Colonic mucosa (tissue), 4 donors: ENCODE measurements around the gene REEP5. TPM values are rescaled to one million over a fixed set of nuclear protein-coding genes. Genes with fewer than 3 reads are reported as not detected.

ENCODE experiments used
- DNase-seq: peaks from one replicate; pipeline ENCODE4 v3.0.0-alpha.2; 2020
- H3K27ac ChIP-seq: fragments of 200-600 bp; one replicate; pipeline ENCODE4 v1.8.0; 2021
- H3K27me3 ChIP-seq: fragments of 200-600 bp; one replicate; pipeline ENCODE4 v1.8.0; 2021
- H3K36me3 ChIP-seq: fragments of 200-600 bp; one replicate; pipeline ENCODE4 v1.8.0; 2021
- H3K4me1 ChIP-seq: fragments of 200-600 bp; one replicate; pipeline ENCODE4 v1.8.0; 2021; ENCODE audit warnings: mild to moderate bottlenecking
- H3K4me3 ChIP-seq: fragments of 200-600 bp; one replicate; pipeline ENCODE4 v1.8.0; 2021
- H3K9ac ChIP-seq, 2 donors: one replicate each; pipeline ENCODE4 v1.7.0; 2013; ENCODE audit warnings: control low read depth in 2 of 2, low read depth in 2 of 2, low read length in 2 of 2
- H3K9me3 ChIP-seq: fragments of 200-600 bp; one replicate; pipeline ENCODE4 v1.8.0; 2021
- CTCF ChIP-seq: fragments of 200-600 bp; IDR thresholded peaks from one replicate; pipeline ENCODE4 v1.8.0; 2022; ENCODE audit warnings: antibody characterized with exemption, mild to moderate bottlenecking
- intact Hi-C: fragments of 100-400 bp; cut with DNase I; formaldehyde crosslinking; loops from one replicate; pipeline ENCODE4 v1.14.1; 2022
- total RNA-seq, 2 donors: library from RNA; stranded (reverse); fragmentation: NEBNext Ultra II Directional in 1 of 2; extraction: Animal tissue kit (Norgen Biotek cat#: 25700) in 1 of 2; gene quantifications; one replicate each; pipeline ENCODE4 v1.2.1, GENCODE V29; 2021
- donor health status: healthy.
- donor health status: DM: no; HTN: no; CAD: no.
- donor health status: DM: no; HTN: no; CAD: no.

REEP5 gene
- total RNA-seq, 2 donors from 2014 or later = 76.7 to 96.3 TPM

- H3K9me3 ChIP-seq = no peaks in the 10 kb centered on the region
- no peak for TF ChIP-seq CTCF
- H3K4me1 ChIP-seq = no peaks in the 10 kb centered on the region
- H3K27ac ChIP-seq = no peak overlapping the region
- H3K4me3 ChIP-seq = no peak overlapping the region
- H3K36me3 ChIP-seq = no peaks in the 10 kb centered on the region
- intact Hi-C loops = loop anchor here (5.0 kb wide), 1 partner anchor 298 kb away; no protein-coding TSS in a partner anchor
- no peak overlapping the region for H3K9ac ChIP-seq
- no peak for DNase-seq
- H3K27me3 ChIP-seq = no peaks in the 10 kb centered on the region
These were observed 72.1 kb downstream of the REEP5 start for GRCh38 chr5:112849912-112850311.

- TF ChIP-seq CTCF = peak; percentile 61
- intact Hi-C loops = loop anchor here (5.0 kb wide), 1 partner anchor 296 kb away; no protein-coding TSS in a partner anchor
- no peak overlapping the region for H3K4me3 ChIP-seq
- DNase-seq = no peak
- H3K27me3 ChIP-seq = no peaks in the 10 kb centered on the region
- no peak overlapping the region for H3K9ac ChIP-seq
- H3K4me1 ChIP-seq = no peaks in the 10 kb centered on the region
- H3K9me3 ChIP-seq = no peaks in the 10 kb centered on the region
- H3K36me3 ChIP-seq = no peaks in the 10 kb centered on the region
- no peak overlapping the region for H3K27ac ChIP-seq
These were observed 73.8 kb downstream of the REEP5 start for GRCh38 chr5:112848116-112848811.

- no peak for DNase-seq
- Histone ChIP-seq H3K4me3 (no peak overlapping the region), H3K9me3 (no peaks in the 10 kb centered on the region), H3K9ac (no peak overlapping the region), H3K27me3 (no peaks in the 10 kb centered on the region), H3K27ac (no peak overlapping the region), H3K4me1 (no peaks in the 10 kb centered on the region), H3K36me3 (no peaks in the 10 kb centered on the region)
- no peak for TF ChIP-seq CTCF
- intact Hi-C loops = loop anchor here (5.0 kb wide), 1 partner anchor 295 kb away; no protein-coding TSS in a partner anchor
These were observed 74.7 kb downstream of the REEP5 start for GRCh38 chr5:112847306-112847705.

GRCh38 chr5:112846556-112846955, 75.5 kb downstream of the REEP5 start:
- Histone ChIP-seq H3K27me3 (no peaks in the 10 kb centered on the region), H3K4me1 (no peaks in the 10 kb centered on the region), H3K9ac (no peak overlapping the region), H3K9me3 (no peaks in the 10 kb centered on the region), H3K4me3 (no peak overlapping the region), H3K36me3 (no peaks in the 10 kb centered on the region), H3K27ac (no peak overlapping the region)
- intact Hi-C loops = loop anchor here (5.0 kb wide), 1 partner anchor 294 kb away; no protein-coding TSS in a partner anchor
- no peak for DNase-seq
- TF ChIP-seq CTCF = no peak

GRCh38 chr5:112844489-112844888, 77.5 kb downstream of the REEP5 start:
- Histone ChIP-seq H3K36me3 (no peaks in the 10 kb centered on the region), H3K9ac (no peak overlapping the region), H3K4me3 (no peak overlapping the region), H3K9me3 (no peaks in the 10 kb centered on the region), H3K27ac (no peak overlapping the region), H3K4me1 (no peaks in the 10 kb centered on the region), H3K27me3 (no peaks in the 10 kb centered on the region)
- DNase-seq = no peak
- no peak for TF ChIP-seq CTCF
- intact Hi-C loops = no loop called here
